NOMO-1 treated with dmso at 0.1 percent for 144 hours (cell line): ENCODE results near the gene CDH2.

Experiments used
- DNase-seq: peaks from one replicate; lab custom pipeline; 2025; ENCODE audit not compliant: unreplicated experiment; lab: John Stamatoyannopoulos, UW

Gene CDH2

DNA sequence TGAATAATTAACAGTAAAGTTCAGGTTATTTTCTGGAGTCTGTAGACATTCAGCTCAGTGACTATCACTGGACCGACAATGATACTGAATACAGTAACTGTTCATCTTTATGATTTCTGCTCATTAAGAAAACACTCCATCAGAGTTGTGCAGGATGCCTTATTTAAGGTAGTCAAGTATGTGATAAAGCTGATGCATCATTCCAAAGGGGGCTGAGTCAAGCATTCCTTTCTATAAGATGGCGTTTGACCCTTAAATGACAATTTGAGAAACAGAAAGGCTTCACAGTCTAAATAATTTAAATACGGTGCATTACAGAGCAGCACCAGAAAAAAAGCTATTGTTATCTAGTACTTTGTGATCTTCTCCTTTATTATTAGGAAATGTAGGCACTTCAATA lies 131.1 kb downstream of the CDH2 start:
- no peak for DNase-seq

GRCh38 chr18:28045176-28045810 lies 131.6 kb downstream of the CDH2 start:
- DNase-seq = no peak

- no peak for DNase-seq
These were observed 132.9 kb downstream of the CDH2 start for GRCh38 chr18:28044036-28044435.

DNA sequence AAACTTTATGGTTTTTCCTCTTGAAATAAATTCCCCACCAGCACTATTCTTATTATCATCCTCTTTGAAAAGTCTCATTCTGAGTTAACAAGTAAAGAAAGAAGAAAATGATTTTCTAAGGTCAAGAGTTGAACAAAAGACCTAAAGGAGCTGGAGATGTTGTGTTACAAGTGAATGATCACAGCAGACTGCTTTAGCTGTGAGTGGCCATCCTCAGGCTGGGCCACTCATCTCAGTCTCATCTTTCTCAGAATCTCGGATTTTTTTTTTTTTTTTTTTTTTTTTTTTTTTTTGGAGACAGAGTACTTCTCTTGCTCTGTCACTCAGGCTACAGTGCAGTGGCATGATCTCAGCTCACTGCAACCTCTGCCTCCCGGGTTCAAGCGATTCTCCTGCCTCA lies 133.3 kb downstream of the CDH2 start:
- no peak for DNase-seq

- no peak for DNase-seq
These were observed 135.6 kb downstream of the CDH2 start for GRCh38 chr18:28041366-28041765.

- DNase-seq = no peak
These were observed 136.2 kb downstream of the CDH2 start for GRCh38 chr18:28040716-28041115.

- no peak for DNase-seq
These were observed 136.7 kb downstream of the CDH2 start for GRCh38 chr18:28040211-28040610.

- DNase-seq = no peak
These were observed 137.2 kb downstream of the CDH2 start for GRCh38 chr18:28039691-28040090.

GRCh38 chr18:28039078-28039477 lies 137.9 kb downstream of the CDH2 start:
- DNase-seq = no peak

DNA sequence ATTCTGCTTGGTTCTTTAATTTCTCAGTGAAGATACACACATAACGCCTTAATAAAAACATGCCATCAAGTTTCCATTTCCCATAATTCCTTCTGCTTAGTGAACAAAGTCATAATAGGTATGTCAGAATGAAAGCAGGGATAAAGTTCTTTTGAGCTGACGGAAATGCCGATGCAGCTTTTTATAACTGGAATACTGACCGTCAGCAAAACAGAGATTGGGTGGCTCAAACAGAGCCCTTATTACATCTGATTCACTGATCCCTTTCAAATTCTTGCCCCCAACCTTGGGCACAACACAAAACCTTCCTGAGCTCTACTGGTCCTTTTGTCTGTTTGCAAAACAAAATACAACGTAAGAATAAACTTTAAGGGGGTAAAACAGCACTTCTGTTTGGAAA lies 140.4 kb downstream of the CDH2 start:
- no peak for DNase-seq

DNA sequence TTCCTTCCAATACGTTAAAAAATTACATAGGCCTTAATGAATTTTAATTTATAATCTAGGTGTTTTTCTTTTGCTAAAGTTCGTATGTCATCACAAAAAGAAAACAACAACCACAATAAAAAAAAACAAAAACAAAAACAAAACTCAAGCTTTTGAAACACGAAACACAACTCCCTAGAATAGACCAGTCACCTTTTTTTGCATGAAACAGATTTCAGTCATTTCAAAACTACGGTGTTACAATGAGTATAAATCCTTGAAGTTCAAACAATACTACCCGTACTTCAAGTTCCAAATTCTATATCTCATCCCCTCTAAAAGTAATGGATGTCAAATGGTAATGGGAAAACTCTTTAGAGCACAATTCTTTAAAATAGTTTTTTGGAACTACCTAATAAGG lies 142.4 kb downstream of the CDH2 start:
- DNase-seq = no peak

DNA sequence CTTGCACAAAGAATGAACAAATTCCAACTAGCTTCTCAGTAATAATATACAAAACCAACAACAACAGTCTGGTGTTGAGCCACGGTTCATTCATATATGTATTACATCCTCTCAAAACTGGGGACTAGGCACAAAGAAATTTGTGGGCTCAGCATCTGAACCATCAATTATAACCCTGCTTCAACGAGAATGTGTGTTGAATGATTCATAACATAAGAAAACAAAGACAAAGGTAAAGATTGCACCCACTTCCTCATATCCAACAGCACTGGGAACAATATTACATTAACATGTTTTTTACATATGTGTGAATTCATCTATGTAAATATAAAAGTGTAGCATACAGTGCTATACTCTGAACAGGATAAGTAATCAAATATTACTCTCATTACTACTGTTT lies 144.8 kb downstream of the CDH2 start:
- no peak for DNase-seq

- no peak for DNase-seq
These were observed 146.5 kb downstream of the CDH2 start for GRCh38 chr18:28030458-28030857.

DNA sequence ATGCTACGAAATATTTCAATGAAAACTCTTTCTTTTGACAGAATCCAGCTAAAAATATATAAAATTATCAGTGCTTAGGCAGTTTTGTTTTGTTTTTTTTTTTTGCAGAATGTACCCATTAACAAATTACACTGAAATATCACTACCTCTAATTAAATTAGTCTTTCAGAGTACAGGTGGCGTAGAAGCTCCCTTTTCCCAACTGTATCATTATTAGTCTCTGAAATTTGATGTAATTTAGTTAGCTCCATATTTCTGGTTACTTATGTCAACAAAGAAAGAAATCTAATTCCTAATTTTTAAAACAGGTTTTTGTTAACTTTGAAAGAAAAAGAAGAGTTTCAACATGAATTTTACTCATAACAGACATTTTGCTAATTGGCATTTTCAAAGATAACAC lies 149.2 kb downstream of the CDH2 start:
- DNase-seq = no peak

DNA sequence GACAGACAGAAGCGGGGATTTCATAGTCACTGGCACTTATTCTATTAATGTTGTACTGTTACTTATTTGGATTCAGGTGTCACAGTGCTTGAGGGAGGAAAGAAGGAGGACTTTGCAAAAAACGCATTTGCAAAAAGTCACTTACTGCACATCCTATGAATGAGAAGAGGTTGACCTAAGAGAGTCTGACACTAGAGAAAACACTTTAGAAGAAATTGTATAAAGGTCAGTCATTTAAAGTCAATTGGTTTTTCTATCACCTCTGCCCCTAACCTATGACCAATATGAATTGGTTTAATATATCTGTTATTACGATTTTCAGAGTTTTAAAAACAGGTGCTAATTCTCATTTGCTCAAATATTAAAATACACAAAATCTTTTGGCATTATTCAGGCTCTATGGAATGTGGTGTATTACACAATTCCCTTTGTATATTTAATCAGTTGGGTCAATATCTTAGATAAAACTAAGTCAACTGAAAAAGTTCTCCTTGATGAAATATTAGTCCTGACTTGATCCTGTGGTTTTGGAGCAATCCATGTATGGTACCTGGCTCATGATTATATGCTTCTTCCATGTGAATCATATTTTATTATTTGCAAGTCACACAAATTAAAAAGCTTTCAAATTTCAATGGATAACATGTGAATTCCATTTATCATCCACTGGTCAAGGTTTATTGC lies 157.4 kb downstream of the CDH2 start:
- DNase-seq = no peak

- DNase-seq = no peak
These were observed 158.6 kb downstream of the CDH2 start for GRCh38 chr18:28018351-28018750.

GRCh38 chr18:28015671-28016070 lies 161.3 kb downstream of the CDH2 start:
- DNase-seq = no peak

DNA sequence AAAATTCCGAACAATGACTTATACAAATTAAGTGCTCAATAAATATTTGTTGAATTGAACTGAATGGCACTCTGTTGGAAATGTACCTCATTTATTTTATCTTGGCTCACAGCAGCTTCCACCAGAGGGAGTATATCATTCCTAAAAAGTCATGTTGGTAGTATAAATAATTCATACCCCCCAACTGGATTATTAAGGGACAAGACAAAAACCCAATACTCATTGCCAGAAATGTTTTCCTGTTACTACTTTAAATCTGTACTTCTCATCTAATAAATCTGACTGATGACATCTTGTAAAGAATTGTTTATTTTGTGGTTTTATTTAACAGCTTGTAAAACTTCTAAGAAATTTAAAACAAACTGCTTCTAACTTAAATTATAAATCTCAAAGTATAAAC lies 163.9 kb downstream of the CDH2 start:
- DNase-seq = no peak

GRCh38 chr18:28012336-28012735 lies 164.6 kb downstream of the CDH2 start:
- no peak for DNase-seq

- no peak for DNase-seq
These were observed 167.3 kb downstream of the CDH2 start for GRCh38 chr18:28009589-28009988.

GRCh38 chr18:28007841-28008240 lies 169.1 kb downstream of the CDH2 start:
- DNase-seq = no peak

DNA sequence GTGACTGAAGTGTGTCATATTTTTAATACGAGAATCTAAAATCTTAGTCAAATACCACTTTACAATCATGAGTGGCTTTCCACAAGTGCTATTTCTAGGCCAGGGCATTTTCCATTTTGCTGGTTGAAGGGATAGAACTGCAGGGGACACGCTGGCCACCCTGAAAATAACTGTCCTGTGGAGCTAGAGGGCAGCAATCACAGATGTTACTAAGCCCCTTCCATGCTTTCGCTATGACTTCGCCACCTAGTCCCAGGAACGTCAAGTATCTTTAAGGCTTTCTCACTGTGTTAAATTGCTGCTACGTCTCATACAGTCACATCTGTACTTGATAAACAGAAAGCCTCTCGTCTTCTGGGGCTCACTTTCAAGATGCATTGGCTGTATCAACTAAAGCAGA lies 171.8 kb downstream of the CDH2 start:
- DNase-seq = no peak

DNA sequence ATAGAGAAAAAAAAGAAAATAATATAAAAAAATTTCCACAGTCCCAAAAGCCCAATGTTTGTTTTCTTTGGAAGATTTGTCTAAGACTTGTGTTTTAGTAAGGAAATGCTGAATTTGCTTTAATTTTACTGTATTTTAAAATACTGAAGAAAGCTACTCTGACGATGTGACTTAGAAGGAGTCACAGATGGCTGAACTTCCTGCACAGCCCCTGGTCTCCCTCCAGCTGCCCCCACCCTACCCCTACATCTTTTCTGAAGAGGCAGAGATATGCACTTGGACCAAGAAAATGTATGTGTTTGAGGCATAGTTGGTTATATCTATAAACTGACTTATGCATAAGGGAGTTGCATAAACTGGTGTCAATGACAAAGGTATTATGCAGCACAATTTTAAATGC lies 172.3 kb downstream of the CDH2 start:
- DNase-seq = no peak
